ENCODE measurements around the gene CDC34. TPM values are rescaled to one million over a fixed set of nuclear protein-coding genes. Genes with fewer than 3 reads are reported as not detected.

Gene CDC34
- total and polyA plus RNA-seq, 2 of the 8 experiments (the other 6 are each of a cell fraction or from before 2014, with no cell fraction given) = 95.9 to 129 TPM

GRCh38 chr19:583968-584239 is 52.3 kb downstream of the CDC34 start (continued):
- no peak for TF ChIP-seq HDAC2 (IDR thresholded peaks at IDR 0.05; ENCODE audit: borderline replicate concordance in 1 of 2, low read depth in 2 of 2, low read length in 2 of 2)
- no peak for TF ChIP-seq GABPA (IDR thresholded peaks at IDR 0.05; ENCODE audit: borderline replicate concordance, insufficient read depth, low read length)
- TF ChIP-seq FOSL1 (IDR thresholded peaks at IDR 0.05; ENCODE audit: insufficient read depth, low read depth, low read length) = no peak
- no peak for TF ChIP-seq PHF8 (conservative IDR thresholded peaks at IDR 0.05; ENCODE audit: low read depth, low read length)
- no peak for TF ChIP-seq JUN (IDR thresholded peaks at IDR 0.05; ENCODE audit: low read depth, low read length)
- TF ChIP-seq SP4 (IDR thresholded peaks at IDR 0.05; ENCODE audit: low read length) = no peak

Data from H1 (cell line).